Measurements from ENCODE around the gene PREB. TPM values are rescaled to one million over a fixed set of nuclear protein-coding genes. Genes with fewer than 3 reads are reported as not detected.

Gene PREB
- polyA plus RNA-seq, 3 donors = 70.0 to 78.2 (median 71.7) TPM

DNA sequence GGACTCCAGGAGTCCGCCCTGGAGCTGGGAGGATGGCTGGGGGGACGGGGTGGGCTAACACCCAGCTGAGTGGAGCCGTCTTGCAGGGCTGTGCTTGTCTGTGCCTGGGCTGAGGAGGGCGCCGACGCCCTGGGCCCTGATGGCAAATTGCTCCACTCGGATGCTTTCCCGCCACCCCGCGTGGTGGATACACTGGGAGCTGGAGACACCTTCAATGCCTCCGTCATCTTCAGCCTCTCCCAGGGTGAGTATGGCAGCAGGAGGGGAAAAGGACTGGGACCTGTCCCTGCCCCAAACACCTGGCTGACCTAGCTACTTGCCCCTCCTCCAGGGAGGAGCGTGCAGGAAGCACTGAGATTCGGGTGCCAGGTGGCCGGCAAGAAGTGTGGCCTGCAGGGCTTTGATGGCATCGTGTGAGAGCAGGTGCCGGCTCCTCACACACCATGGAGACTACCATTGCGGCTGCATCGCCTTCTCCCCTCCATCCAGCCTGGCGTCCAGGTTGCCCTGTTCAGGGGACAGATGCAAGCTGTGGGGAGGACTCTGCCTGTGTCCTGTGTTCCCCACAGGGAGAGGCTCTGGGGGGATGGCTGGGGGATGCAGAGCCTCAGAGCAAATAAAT lies 35.0 kb downstream of the PREB start:
- no peak overlapping the region for H3K9ac ChIP-seq (ENCODE audit: insufficient read depth, low read length, poor library complexity, severe bottlenecking)
- TF ChIP-seq, protein P1, sequence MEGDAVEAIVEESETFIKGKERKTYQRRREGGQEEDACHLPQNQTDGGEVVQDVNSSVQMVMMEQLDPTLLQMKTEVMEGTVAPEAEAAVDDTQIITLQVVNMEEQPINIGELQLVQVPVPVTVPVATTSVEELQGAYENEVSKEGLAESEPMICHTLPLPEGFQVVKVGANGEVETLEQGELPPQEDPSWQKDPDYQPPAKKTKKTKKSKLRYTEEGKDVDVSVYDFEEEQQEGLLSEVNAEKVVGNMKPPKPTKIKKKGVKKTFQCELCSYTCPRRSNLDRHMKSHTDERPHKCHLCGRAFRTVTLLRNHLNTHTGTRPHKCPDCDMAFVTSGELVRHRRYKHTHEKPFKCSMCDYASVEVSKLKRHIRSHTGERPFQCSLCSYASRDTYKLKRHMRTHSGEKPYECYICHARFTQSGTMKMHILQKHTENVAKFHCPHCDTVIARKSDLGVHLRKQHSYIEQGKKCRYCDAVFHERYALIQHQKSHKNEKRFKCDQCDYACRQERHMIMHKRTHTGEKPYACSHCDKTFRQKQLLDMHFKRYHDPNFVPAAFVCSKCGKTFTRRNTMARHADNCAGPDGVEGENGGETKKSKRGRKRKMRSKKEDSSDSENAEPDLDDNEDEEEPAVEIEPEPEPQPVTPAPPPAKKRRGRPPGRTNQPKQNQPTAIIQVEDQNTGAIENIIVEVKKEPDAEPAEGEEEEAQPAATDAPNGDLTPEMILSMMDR (IDR thresholded peaks at IDR 0.05) = no peak
- DNase-seq = no peak
- WGBS (ENCODE audit: insufficient coverage) = 98% methylated on average over 7 of the region's 19 CpGs
- H3K4me1 ChIP-seq (ENCODE audit: control insufficient read depth in 1 of 2, insufficient read depth in 2 of 2, low read length in 2 of 2) = peaks cover 23 to 24% of the 10 kb centered on the region in 2 donors
- Mint-ChIP-seq H3K27ac (no peak overlapping the region), H3K4me3 (no peak overlapping the region), H3K9me3 (no peaks in the 10 kb centered on the region), H3K4me1 (peaks cover 21% of the 10 kb centered on the region), H3K36me3 (no peaks in the 10 kb centered on the region), H3K27me3 (ENCODE audit: low read depth in 3 of 3) (peaks cover 0 to 5% (median 1%) of the 10 kb centered on the region in 3 donors)
- H4K20me1 ChIP-seq (ENCODE audit: insufficient read depth, low read length) = no peaks in the 10 kb centered on the region
- H3K9me3 ChIP-seq (replicated peaks in 1 of 2; ENCODE audit: control insufficient read depth in 1 of 2, insufficient read depth in 1 of 2, low read length in 2 of 2) = no peaks in the 10 kb centered on the region
- H3K4me3 ChIP-seq (replicated peaks in 1 of 3; ENCODE audit: low read depth in 2 of 3, low read length in 3 of 3) = no peak overlapping the region
- H3K27me3 ChIP-seq (ENCODE audit: control insufficient read depth in 2 of 2, insufficient read depth in 2 of 2, low read length in 2 of 2) = no peaks in the 10 kb centered on the region
- H3K36me3 ChIP-seq (replicated peaks in 1 of 2; ENCODE audit: control insufficient read depth in 1 of 2, insufficient read depth in 2 of 2, low read length in 2 of 2) = no peaks in the 10 kb centered on the region
- H3K79me2 ChIP-seq (ENCODE audit: insufficient read depth, low read length) = no peaks in the 10 kb centered on the region
- intact Hi-C loops (cut with micrococcal nuclease) = loop anchor here (2.0 to 5.0 kb wide), 5 partner anchors 33 to 203 kb away; partner anchors contain the start of genes PREB (in 2 of the 2), ATRAID (in 1 of the 2), SLC5A6 (in 1 of the 2) and TRIM54 (in 1 of the 2)
- no peak overlapping the region for H2AFZ ChIP-seq (ENCODE audit: insufficient read depth, low read depth, low read length, poor library complexity, severe bottlenecking)
- no peak overlapping the region for H3K27ac ChIP-seq (ENCODE audit: low read depth in 1 of 2, low read length in 2 of 2)
- H3K4me2 ChIP-seq (replicated peaks; ENCODE audit: extremely low read depth, low read length, poor library complexity, severe bottlenecking) = no peak overlapping the region

DNA sequence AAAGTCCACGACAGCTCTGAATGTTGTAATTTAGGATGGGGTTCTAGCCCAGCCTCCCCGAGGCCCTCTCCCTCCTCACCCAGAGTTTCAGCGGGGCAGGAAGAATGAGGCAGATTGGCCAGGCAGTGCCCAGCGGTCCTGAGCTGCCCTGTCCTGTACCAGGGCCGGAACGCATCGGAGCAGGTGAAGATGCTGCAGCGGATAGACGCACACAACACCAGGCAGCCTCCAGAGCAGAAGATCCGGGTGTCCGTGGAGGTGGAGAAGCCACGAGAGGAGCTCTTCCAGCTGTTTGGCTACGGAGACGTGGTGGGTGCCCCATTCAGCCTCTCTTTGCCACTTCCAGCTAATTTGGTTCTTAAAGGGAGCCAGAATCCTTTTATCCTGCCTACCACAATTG lies 37.1 kb downstream of the PREB start:
- H3K27me3 Mint-ChIP-seq (ENCODE audit: low read depth in 3 of 3) = peaks cover 0 to 3% (median 3%) of the 10 kb centered on the region in 3 donors
- Histone ChIP-seq H3K27me3 (ENCODE audit: control insufficient read depth in 2 of 2, insufficient read depth in 2 of 2, low read length in 2 of 2) (no peaks in the 10 kb centered on the region), H3K79me2 (ENCODE audit: insufficient read depth, low read length) (no peaks in the 10 kb centered on the region), H3K27ac (ENCODE audit: low read depth in 1 of 2, low read length in 2 of 2) (peak overlapping the region; percentile 21 to 77), H3K36me3 (replicated peaks in 1 of 2; ENCODE audit: control insufficient read depth in 1 of 2, insufficient read depth in 2 of 2, low read length in 2 of 2) (no peaks in the 10 kb centered on the region), H4K20me1 (ENCODE audit: insufficient read depth, low read length) (no peaks in the 10 kb centered on the region), H2AFZ (ENCODE audit: insufficient read depth, low read depth, low read length, poor library complexity, severe bottlenecking) (peak overlapping the region; percentile 97), H3K4me2 (replicated peaks; ENCODE audit: extremely low read depth, low read length, poor library complexity, severe bottlenecking) (peak overlapping the region; percentile 87), H3K4me3 (replicated peaks in 1 of 3; ENCODE audit: low read depth in 2 of 3, low read length in 3 of 3) (no peak overlapping the region), H3K4me1 (ENCODE audit: control insufficient read depth in 1 of 2, insufficient read depth in 2 of 2, low read length in 2 of 2) (peaks cover 23 to 24% of the 10 kb centered on the region in 2 donors), H3K9ac (ENCODE audit: insufficient read depth, low read length, poor library complexity, severe bottlenecking) (no peak overlapping the region), H3K9me3 (replicated peaks in 1 of 2; ENCODE audit: control insufficient read depth in 1 of 2, insufficient read depth in 1 of 2, low read length in 2 of 2) (no peaks in the 10 kb centered on the region)
- no peaks in the 10 kb centered on the region for H3K36me3 Mint-ChIP-seq
- 97% methylated on average over 9 of the region's 14 CpGs for WGBS (ENCODE audit: insufficient coverage)
- intact Hi-C loops (cut with micrococcal nuclease) = loop anchor here (5.0 kb wide), 4 partner anchors 35 to 205 kb away; partner anchors contain the start of genes PREB (in 2 of the 2), ATRAID (in 1 of the 2), SLC5A6 (in 1 of the 2) and TRIM54 (in 1 of the 2)
- H3K4me1 Mint-ChIP-seq = peaks cover 21% of the 10 kb centered on the region
- H3K27ac Mint-ChIP-seq = peak overlapping the region; percentile 14 to 96 (median 88)
- TF ChIP-seq, protein P1 (IDR thresholded peaks at IDR 0.05) = no peak
- DNase-seq = no peak
- H3K4me3 Mint-ChIP-seq = no peak overlapping the region
- H3K9me3 Mint-ChIP-seq = no peaks in the 10 kb centered on the region

Data from CD14-positive monocyte (primary cell).